Body of pancreas (tissue), 4 donors: ENCODE results near the gene CXADR.

Source experiments
- POLR2A ChIP-seq, 3 donors: fragments of 450-650 bp; IDR thresholded peaks; one replicate each; pipeline ENCODE4 v1.6.1; 2016; ENCODE audit warnings: antibody characterized with exemption in 3 of 3, mild to moderate bottlenecking in 2 of 3
- TF ChIP-seq, protein P1 (sequence below), 7 experiments: fragments of 450-650 bp in 4 of 7; fragments of 200-600 bp in 3 of 7; sonication (generic) in 3 of 7; IDR thresholded peaks; one replicate each; pipeline ENCODE4 v1.5.1; 2016 to 2019; ENCODE audit warnings: antibody characterized with exemption in 7 of 7

DNA sequence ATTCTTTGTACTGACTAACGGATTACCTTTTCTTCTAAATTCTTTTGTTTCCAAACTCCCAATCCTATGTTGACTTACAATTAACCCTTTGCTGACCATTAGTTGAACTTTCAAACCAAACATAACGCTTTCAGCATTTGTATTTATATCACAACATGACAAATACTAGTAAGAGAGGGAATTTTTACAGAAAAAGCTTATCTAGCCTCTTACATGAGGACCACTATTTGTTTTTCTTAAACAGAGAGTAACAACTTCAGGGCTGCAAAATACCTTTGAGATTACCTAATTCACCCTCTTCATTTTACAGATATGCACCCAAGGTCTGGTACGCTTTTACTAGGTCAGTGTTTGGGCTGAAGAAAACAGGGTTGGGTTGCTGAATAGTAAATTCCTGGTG is 45.0 kb upstream of the CXADR start:
- TF ChIP-seq, protein P1, sequence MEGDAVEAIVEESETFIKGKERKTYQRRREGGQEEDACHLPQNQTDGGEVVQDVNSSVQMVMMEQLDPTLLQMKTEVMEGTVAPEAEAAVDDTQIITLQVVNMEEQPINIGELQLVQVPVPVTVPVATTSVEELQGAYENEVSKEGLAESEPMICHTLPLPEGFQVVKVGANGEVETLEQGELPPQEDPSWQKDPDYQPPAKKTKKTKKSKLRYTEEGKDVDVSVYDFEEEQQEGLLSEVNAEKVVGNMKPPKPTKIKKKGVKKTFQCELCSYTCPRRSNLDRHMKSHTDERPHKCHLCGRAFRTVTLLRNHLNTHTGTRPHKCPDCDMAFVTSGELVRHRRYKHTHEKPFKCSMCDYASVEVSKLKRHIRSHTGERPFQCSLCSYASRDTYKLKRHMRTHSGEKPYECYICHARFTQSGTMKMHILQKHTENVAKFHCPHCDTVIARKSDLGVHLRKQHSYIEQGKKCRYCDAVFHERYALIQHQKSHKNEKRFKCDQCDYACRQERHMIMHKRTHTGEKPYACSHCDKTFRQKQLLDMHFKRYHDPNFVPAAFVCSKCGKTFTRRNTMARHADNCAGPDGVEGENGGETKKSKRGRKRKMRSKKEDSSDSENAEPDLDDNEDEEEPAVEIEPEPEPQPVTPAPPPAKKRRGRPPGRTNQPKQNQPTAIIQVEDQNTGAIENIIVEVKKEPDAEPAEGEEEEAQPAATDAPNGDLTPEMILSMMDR (IDR thresholded peaks at IDR 0.05) = no peak
- no peak for TF ChIP-seq POLR2A (IDR thresholded peaks at IDR 0.05)
